ENCODE measurements around the gene MESP2. TPM values are rescaled to one million over a fixed set of nuclear protein-coding genes. Genes with fewer than 3 reads are reported as not detected.

The MESP2 gene
- total and polyA plus RNA-seq, 2 of the 13 experiments (the other 11 are each of a cell fraction or from before 2014, with no cell fraction given): not detected

GRCh38 chr15:89809093-89809786 lies 33.1 kb downstream of the MESP2 start (continued):
- TF ChIP-seq IRX3 (CRISPR knock-in tag; IDR thresholded peaks at IDR 0.05; ENCODE audit: borderline replicate concordance, low read depth): peak; percentile 27; the same call in 1 of the 2 replicates
- no peak for TF ChIP-seq ZNF672 (CRISPR knock-in tag; IDR thresholded peaks at IDR 0.05)
- no peak for TF ChIP-seq ZNF569 (CRISPR knock-in tag; IDR thresholded peaks at IDR 0.05; ENCODE audit: borderline replicate concordance)
- TF ChIP-seq, protein P1, sequence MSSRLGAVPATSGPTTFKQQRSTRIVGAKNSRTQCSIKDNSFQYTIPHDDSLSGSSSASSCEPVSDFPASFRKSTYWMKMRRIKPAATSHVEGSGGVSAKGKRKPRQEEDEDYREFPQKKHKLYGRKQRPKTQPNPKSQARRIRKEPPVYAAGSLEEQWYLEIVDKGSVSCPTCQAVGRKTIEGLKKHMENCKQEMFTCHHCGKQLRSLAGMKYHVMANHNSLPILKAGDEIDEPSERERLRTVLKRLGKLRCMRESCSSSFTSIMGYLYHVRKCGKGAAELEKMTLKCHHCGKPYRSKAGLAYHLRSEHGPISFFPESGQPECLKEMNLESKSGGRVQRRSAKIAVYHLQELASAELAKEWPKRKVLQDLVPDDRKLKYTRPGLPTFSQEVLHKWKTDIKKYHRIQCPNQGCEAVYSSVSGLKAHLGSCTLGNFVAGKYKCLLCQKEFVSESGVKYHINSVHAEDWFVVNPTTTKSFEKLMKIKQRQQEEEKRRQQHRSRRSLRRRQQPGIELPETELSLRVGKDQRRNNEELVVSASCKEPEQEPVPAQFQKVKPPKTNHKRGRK (CRISPR knock-in tag; IDR thresholded peaks at IDR 0.05): no peak
- TF ChIP-seq ZZZ3 (CRISPR knock-in tag; IDR thresholded peaks at IDR 0.05; ENCODE audit: borderline replicate concordance): peak; percentile 42; the same call in 1 of the 2 replicates
- no peak for TF ChIP-seq ZNF530 (CRISPR knock-in tag; IDR thresholded peaks at IDR 0.05; ENCODE audit: low read depth)
- 0 out of 2 replicates have a peak, but pooled peaks have one; percentile 44 for TF ChIP-seq PAX8 (CRISPR knock-in tag; IDR thresholded peaks at IDR 0.05; ENCODE audit: borderline replicate concordance)
- TF ChIP-seq SMARCE1 (IDR thresholded peaks at IDR 0.05; ENCODE audit: borderline replicate concordance): no peak
- no peak for TF ChIP-seq ETV6 (CRISPR knock-in tag; conservative IDR thresholded peaks at IDR 0.05)
- no peak for TF ChIP-seq GPBP1L1 (CRISPR knock-in tag; IDR thresholded peaks at IDR 0.05)
- TF ChIP-seq SNAI1 (CRISPR knock-in tag; IDR thresholded peaks at IDR 0.05; ENCODE audit: borderline replicate concordance): 0 out of 2 replicates have a peak, but pooled peaks have one; percentile 78
- peak; percentile 22; the same call in 1 of the 2 replicates for TF ChIP-seq ZNF547 (CRISPR knock-in tag; IDR thresholded peaks at IDR 0.05)
- TF ChIP-seq ZBTB7A (CRISPR knock-in tag; IDR thresholded peaks at IDR 0.05): peak; percentile 97
- TF ChIP-seq ZBTB42 (CRISPR knock-in tag; IDR thresholded peaks at IDR 0.05): no peak
- peak; percentile 98 for TF ChIP-seq HNRNPL (IDR thresholded peaks at IDR 0.05; ENCODE audit: low read depth, low read length)
- no peak for TF ChIP-seq RFX5 (IDR thresholded peaks at IDR 0.05; ENCODE audit: low read depth, low read length)
- peak; percentile 88 for TF ChIP-seq SRSF1 (optimal IDR thresholded peaks at IDR 0.05; ENCODE audit: low read depth, low read length)
- no peak for TF ChIP-seq ZNF264 (CRISPR knock-in tag; IDR thresholded peaks at IDR 0.05)
- no peak for TF ChIP-seq CSRNP2 (CRISPR knock-in tag; conservative IDR thresholded peaks at IDR 0.05; ENCODE audit: low read depth)
- peak; percentile 47 for TF ChIP-seq RBM22 (optimal IDR thresholded peaks at IDR 0.05; ENCODE audit: low read length)
- no peak for TF ChIP-seq ZNF558 (CRISPR knock-in tag; IDR thresholded peaks at IDR 0.05; ENCODE audit: borderline replicate concordance)
- no peak for TF ChIP-seq NPAS2 (CRISPR knock-in tag; IDR thresholded peaks at IDR 0.05; ENCODE audit: borderline replicate concordance)
- no peak for TF ChIP-seq FOXK2 (IDR thresholded peaks at IDR 0.05)
- peak; percentile 87 for TF ChIP-seq DPF2 (CRISPR knock-in tag; IDR thresholded peaks at IDR 0.05; ENCODE audit: borderline replicate concordance, low read depth)
- no peak for TF ChIP-seq RAD51 (IDR thresholded peaks at IDR 0.05; ENCODE audit: borderline replicate concordance)
- 0 out of 2 replicates have a peak, but pooled peaks have one; percentile 12 for TF ChIP-seq ZNF563 (CRISPR knock-in tag; IDR thresholded peaks at IDR 0.05)
